Transverse colon (tissue), 4 donors: Measurements from ENCODE around the gene CEP162. TPM values are rescaled to one million over a fixed set of nuclear protein-coding genes. Genes with fewer than 3 reads are reported as not detected.

Source experiments
- DNase-seq: peaks from one replicate; pipeline ENCODE4 v3.0.0-alpha.2; 2019
- H3K27ac ChIP-seq, 4 donors: fragments of 200-600 bp; sonication (generic); 2 replicates each; pipeline ENCODE4 v1.5.1; 2016 to 2018; ENCODE audit warnings: inconsistent platforms in 4 of 4
- H3K27me3 ChIP-seq: fragments of 200-600 bp; sonication (generic); 2 replicates; pipeline ENCODE4 v1.5.1; 2017; ENCODE audit warnings: inconsistent platforms
- H3K36me3 ChIP-seq, 4 donors: fragments of 200-600 bp; sonication (generic); 2 replicates each; pipeline ENCODE4 v1.5.1; 2017 to 2019; ENCODE audit warnings: inconsistent platforms in 4 of 4
- H3K4me1 ChIP-seq, 4 donors: fragments of 200-600 bp; sonication (generic); 2 replicates each; pipeline ENCODE4 v1.5.1; 2017 to 2020; ENCODE audit warnings: inconsistent platforms in 4 of 4
- H3K4me3 ChIP-seq, 4 donors: fragments of 200-600 bp; sonication (generic); 1 replicate in 1 of 4; 2 replicates in 3 of 4; pipeline versions ENCODE4 v1.5.1 to v1.6.1; 2017 to 2019; ENCODE audit warnings: inconsistent platforms in 4 of 4
- H3K9me3 ChIP-seq, 2 donors: fragments of 200-600 bp; sonication (generic); 2 replicates each; pipeline ENCODE4 v1.5.1; 2017 to 2019; ENCODE audit warnings: inconsistent platforms in 2 of 2
- EP300 ChIP-seq: sonication (generic); formaldehyde crosslinking; IDR thresholded peaks from one replicate; pipeline ENCODE4 v1.6.1; 2017; ENCODE audit warnings: antibody characterized with exemption, low read depth
- POLR2A ChIP-seq: fragments of 450-650 bp; IDR thresholded peaks from one replicate; pipeline ENCODE4 v1.6.1; 2016; ENCODE audit warnings: antibody characterized with exemption, mild to moderate bottlenecking, moderate library complexity
- POLR2AphosphoS5 ChIP-seq, 3 donors: sonication (generic); formaldehyde crosslinking; IDR thresholded peaks; one replicate each; pipeline ENCODE4 v1.6.1; 2016; ENCODE audit warnings: antibody characterized with exemption in 3 of 3
- WGBS, 2 donors: methylation state at CpG; one replicate each; pipeline ENCODE4 v1.1.5; 2018; ENCODE audit warnings: low coverage in 1 of 2; 5-methylcytosine and 5-hydroxymethylcytosine counted together
- in situ Hi-C, 4 donors: fragments of 200-750 bp; cut with MboI; loops; one replicate each; pipeline versions ENCODE4 v1.15.0 to v1.15.1; 2017; ENCODE audit warnings: low sequenced_read_pairs in 3 of 4, low pct_ligation_motif_present in 1 of 4, low pct_unique_long_range_greater_than_20kb in 1 of 4
- intact Hi-C: fragments of 100-400 bp; cut with DNase I; formaldehyde crosslinking; loops from one replicate; pipeline ENCODE4 v1.15.1; 2023; ENCODE audit warnings: low total_unique reads
- total RNA-seq, 4 donors: library from RNA; depleted of rRNA; stranded (reverse); fragments of >200 nt; gene quantifications; one replicate each; pipeline ENCODE4 v1.1.0, GENCODE V29; 2016
- TF ChIP-seq, protein P1 (sequence below), 5 experiments: fragments of 200-600 bp in 3 of 5; fragments of 450-650 bp in 2 of 5; sonication (generic) in 3 of 5; IDR thresholded peaks; 1 replicate in 2 of 5; 2 replicates in 3 of 5; pipeline ENCODE4 v1.5.1; 2016 to 2017; ENCODE audit warnings: antibody characterized with exemption in 5 of 5, inconsistent platforms in 3 of 5, mild to moderate bottlenecking in 2 of 5, moderate library complexity in 1 of 5

Gene CEP162
- total RNA-seq, 4 donors from 2014 or later: 8.2 to 45.0 (median 9.7) TPM

DNA sequence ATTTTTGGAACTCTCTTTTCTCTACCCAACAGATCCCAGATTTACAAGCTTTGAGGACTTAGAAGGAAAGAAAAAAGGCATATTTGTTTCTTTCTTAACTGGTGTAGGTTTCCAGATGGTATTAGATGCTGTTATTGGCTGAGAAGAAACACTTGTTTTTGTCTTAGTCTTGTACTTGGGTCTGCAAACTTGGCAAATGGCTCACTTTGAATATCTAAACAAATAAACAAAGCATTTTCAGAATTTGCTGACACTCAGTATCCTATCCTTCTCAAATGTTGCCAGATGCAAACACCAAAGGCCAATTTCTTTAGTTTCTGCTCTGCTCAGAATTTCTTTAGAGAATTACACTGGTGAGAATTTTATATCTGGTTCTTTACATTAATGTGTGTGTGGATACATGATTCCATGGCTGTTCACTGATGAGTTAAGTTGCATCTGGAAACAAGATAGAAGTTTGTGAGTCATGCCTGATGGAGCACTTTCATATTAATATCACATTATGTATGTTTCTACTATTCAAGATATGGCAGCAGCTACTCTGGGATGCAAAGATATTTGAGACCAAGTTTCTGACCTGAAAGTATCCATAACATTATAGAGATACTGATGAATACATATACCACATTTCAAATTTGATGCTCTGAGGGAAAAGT is 43.7 kb upstream of the CEP162 start:
- H3K4me3 ChIP-seq: no peak overlapping the region
- no peak for DNase-seq
- intact Hi-C loops: no loop called here
- in situ Hi-C loops: no loop called here
- no peak for TF ChIP-seq EP300
- TF ChIP-seq, protein P1, sequence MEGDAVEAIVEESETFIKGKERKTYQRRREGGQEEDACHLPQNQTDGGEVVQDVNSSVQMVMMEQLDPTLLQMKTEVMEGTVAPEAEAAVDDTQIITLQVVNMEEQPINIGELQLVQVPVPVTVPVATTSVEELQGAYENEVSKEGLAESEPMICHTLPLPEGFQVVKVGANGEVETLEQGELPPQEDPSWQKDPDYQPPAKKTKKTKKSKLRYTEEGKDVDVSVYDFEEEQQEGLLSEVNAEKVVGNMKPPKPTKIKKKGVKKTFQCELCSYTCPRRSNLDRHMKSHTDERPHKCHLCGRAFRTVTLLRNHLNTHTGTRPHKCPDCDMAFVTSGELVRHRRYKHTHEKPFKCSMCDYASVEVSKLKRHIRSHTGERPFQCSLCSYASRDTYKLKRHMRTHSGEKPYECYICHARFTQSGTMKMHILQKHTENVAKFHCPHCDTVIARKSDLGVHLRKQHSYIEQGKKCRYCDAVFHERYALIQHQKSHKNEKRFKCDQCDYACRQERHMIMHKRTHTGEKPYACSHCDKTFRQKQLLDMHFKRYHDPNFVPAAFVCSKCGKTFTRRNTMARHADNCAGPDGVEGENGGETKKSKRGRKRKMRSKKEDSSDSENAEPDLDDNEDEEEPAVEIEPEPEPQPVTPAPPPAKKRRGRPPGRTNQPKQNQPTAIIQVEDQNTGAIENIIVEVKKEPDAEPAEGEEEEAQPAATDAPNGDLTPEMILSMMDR (IDR thresholded peaks at IDR 0.05): no peak
- no peak for TF ChIP-seq POLR2AphosphoS5 (IDR thresholded peaks at IDR 0.05)
- no peak for TF ChIP-seq POLR2A
- H3K27me3 ChIP-seq: no peaks in the 10 kb centered on the region
- H3K27ac ChIP-seq: no peak overlapping the region
- no peaks in the 10 kb centered on the region for H3K9me3 ChIP-seq
- H3K4me1 ChIP-seq: no peaks in the 10 kb centered on the region
- H3K36me3 ChIP-seq: no peaks in the 10 kb centered on the region

- H3K27ac ChIP-seq: no peak overlapping the region
- 23 to 36% methylated on average over 6 of the region's 6 CpGs for whole genome bisulfite sequencing, 2 donors
- H3K27me3 ChIP-seq: no peaks in the 10 kb centered on the region
- no peaks in the 10 kb centered on the region for H3K36me3 ChIP-seq
- no peaks in the 10 kb centered on the region for H3K4me1 ChIP-seq
- intact Hi-C loops: no loop called here
- no peak for DNase-seq
- H3K9me3 ChIP-seq: no peaks in the 10 kb centered on the region
- TF ChIP-seq POLR2AphosphoS5 (IDR thresholded peaks at IDR 0.05) (no peak), EP300 (no peak), POLR2A (no peak)
- TF ChIP-seq, protein P1 (IDR thresholded peaks at IDR 0.05): no peak
- in situ Hi-C loops: no loop called here
- no peak overlapping the region for H3K4me3 ChIP-seq
These were observed 42.7 kb upstream of the CEP162 start for GRCh38 chr6:84269947-84270733.

DNA sequence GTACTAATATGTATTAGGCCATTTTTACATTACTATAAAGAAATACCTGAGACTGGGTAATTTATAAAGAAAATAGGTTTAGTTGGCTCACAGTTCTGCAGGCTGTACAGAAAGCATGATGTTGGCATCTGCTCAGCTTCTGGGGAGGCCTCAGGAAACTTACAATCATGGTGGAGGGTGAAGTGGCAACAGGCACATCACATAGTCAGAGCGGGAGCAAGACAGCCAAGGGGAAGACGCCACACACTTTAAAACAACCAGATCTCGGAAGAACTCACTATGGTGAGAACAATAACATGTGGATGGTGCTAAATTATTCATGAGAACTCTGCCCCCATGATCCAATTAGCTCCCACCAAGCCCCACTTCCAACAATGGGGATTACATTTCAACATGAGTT is 41.3 kb upstream of the CEP162 start:
- WGBS, 2 donors: 92% methylated on average over 3 of the region's 3 CpGs; no CpG with 5 or more reads in 1 of the 2 donors
- Histone ChIP-seq H3K36me3 (no peaks in the 10 kb centered on the region), H3K4me3 (no peak overlapping the region), H3K27me3 (no peaks in the 10 kb centered on the region), H3K4me1 (no peaks in the 10 kb centered on the region), H3K9me3 (no peaks in the 10 kb centered on the region), H3K27ac (no peak overlapping the region)
- no peak for TF ChIP-seq EP300
- TF ChIP-seq POLR2A: no peak
- in situ Hi-C loops (no loop called here), intact Hi-C loops (no loop called here)
- no peak for DNase-seq

- Histone ChIP-seq H3K27ac (no peak overlapping the region), H3K4me3 (no peak overlapping the region), H3K9me3 (no peaks in the 10 kb centered on the region), H3K4me1 (no peaks in the 10 kb centered on the region), H3K27me3 (no peaks in the 10 kb centered on the region), H3K36me3 (no peaks in the 10 kb centered on the region)
- TF ChIP-seq POLR2AphosphoS5 (IDR thresholded peaks at IDR 0.05) (no peak), POLR2A (no peak), EP300 (no peak)
- TF ChIP-seq, protein P1 (IDR thresholded peaks at IDR 0.05): no peak
- DNase-seq: no peak
- in situ Hi-C loops: no loop called here
- intact Hi-C loops: no loop called here
- WGBS, 2 donors: 91% methylated on average over 6 of the region's 6 CpGs; no CpG with 5 or more reads in 1 of the 2 donors
These were observed 36.1 kb upstream of the CEP162 start for GRCh38 chr6:84263557-84263956.
